ENCODE measurements around the gene SRR. TPM values are rescaled to one million over a fixed set of nuclear protein-coding genes. Genes with fewer than 3 reads are reported as not detected.
"Not testable (repeated sequence)": the region's sequence is repeated elsewhere in the genome, so short reads cannot be mapped to it uniquely, and the experiment has no call there.

The SRR gene
- total RNA-seq, 2 experiments from 2014 or later: 9.6 to 12.7 TPM

DNA sequence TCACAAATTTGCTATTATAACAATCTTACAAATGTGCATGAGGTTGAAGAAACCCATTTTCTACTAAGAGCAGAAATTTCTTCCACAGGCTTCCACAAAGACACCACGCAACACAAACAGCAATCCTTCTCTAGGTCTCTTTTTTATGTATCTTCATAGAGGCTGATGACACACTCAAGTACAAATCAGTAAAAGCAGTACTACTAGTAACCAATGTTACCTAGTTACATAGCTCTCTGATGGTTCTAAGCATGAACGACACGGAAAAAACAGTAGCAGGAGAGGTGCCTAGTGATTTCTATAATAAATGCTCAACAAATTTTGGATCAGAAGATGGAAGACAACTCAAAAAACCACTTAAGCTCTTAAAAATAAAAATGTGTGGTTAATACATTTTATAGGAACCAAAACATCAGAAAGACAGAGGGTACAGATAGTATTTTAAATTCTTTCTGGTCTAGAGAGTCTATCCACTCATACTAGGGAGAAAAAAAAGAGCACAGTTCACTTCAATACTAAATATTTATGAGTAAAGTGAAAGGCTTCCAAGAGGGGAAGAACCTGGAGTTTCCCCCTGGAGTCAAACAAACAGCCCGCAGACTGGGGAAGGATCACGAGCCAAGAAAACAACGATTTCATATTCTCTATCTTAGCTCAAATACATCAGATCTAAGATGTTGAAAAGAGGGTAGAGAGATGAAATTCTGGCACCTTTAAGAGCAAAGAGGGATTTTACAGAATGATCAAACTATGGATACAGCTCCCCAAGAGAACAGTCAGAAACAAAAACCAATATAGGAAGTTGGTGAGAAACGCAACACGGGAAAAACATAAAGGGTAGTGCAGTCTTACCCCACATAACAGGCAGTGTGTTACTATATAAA, 40.3 kb upstream of the SRR start:
- ATAC-seq (peak; percentile 13), DNase-seq (no peak)
- H3K4me1 Mint-ChIP-seq (ENCODE audit: low read depth): peaks cover 87% of the 10 kb centered on the region
- POLR2A ChIA-PET: interaction anchor here (0.6 to 7.2 kb wide), 10 partner anchors 12 to 501 kb away, joined by 3 to 107 read pairs (median 5); partner anchors contain the start of genes HIC1, SGSM2, SMG6 and SRR
- intact Hi-C loops (cut with micrococcal nuclease): no loop called here
- H3K36me3 Mint-ChIP-seq (ENCODE audit: low read depth): peaks cover 68% of the 10 kb centered on the region
- H3K27ac Mint-ChIP-seq: peak overlapping the region; percentile 98
- CTCF ChIA-PET: interaction anchor here (1.1 to 16.5 kb wide), 8 partner anchors 10 to 208 kb away, joined by 3 to 119 read pairs (median 4); no protein-coding TSS in a partner anchor
- TF ChIP-seq, protein P1, sequence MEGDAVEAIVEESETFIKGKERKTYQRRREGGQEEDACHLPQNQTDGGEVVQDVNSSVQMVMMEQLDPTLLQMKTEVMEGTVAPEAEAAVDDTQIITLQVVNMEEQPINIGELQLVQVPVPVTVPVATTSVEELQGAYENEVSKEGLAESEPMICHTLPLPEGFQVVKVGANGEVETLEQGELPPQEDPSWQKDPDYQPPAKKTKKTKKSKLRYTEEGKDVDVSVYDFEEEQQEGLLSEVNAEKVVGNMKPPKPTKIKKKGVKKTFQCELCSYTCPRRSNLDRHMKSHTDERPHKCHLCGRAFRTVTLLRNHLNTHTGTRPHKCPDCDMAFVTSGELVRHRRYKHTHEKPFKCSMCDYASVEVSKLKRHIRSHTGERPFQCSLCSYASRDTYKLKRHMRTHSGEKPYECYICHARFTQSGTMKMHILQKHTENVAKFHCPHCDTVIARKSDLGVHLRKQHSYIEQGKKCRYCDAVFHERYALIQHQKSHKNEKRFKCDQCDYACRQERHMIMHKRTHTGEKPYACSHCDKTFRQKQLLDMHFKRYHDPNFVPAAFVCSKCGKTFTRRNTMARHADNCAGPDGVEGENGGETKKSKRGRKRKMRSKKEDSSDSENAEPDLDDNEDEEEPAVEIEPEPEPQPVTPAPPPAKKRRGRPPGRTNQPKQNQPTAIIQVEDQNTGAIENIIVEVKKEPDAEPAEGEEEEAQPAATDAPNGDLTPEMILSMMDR (IDR thresholded peaks at IDR 0.05): no peak
- no peaks in the 10 kb centered on the region for H3K9me3 Mint-ChIP-seq
- H3K4me3 Mint-ChIP-seq: peak overlapping the region; percentile 79
- H3K27me3 Mint-ChIP-seq: no peaks in the 10 kb centered on the region

DNA sequence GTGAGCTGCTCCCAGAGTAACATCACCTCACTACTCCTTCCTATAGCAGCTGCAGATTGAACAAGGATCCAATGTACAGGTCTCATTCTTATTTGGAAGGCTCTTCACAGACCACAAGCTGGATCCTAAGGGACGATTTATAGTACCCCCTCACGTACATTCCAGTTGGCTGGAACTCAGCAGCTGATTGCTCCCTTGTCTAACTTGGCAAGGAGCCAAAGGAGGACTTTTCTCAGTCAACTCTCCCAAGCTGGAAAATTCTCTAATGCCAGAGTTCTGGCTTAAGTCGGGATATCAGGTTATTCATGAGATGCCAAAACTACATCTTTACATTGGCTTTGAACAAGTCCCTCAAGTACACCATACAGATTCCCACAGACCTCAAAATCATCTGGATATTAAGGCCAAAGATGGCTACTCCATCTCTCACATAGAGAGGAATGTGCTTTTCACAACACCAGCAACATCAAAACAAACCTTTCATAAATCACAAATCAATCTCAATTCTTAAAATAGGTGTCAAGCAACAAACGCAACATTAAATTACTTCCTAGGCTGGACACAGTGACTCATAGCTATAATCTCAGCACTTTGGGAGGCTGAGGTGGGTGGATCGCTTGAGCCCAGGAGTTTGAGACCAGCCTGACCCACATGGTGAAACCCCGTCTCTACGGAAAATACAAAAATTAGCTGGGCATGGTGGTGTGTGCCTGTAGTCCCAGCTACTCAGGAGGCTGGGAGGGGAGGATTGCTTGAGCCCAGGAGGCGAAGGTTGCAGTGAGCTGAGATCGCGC, 39.5 kb upstream of the SRR start:
- Mint-ChIP-seq H3K27ac (peak overlapping the region; percentile 98), H3K4me3 (peak overlapping the region; percentile 79), H3K36me3 (ENCODE audit: low read depth) (peaks cover 61% of the 10 kb centered on the region), H3K27me3 (no peaks in the 10 kb centered on the region), H3K9me3 (no peaks in the 10 kb centered on the region), H3K4me1 (ENCODE audit: low read depth) (peaks cover 82% of the 10 kb centered on the region)
- POLR2A ChIA-PET: interaction anchor here (1.4 to 7.2 kb wide), 6 partner anchors 13 to 213 kb away, joined by 4 to 107 read pairs (median 8); partner anchors contain the start of genes HIC1, SGSM2, SMG6 and SRR
- DNase-seq (peak; percentile 35), ATAC-seq (no peak)
- CTCF ChIA-PET: interaction anchor here (1.1 to 16.5 kb wide), 8 partner anchors 11 to 210 kb away, joined by 3 to 119 read pairs (median 4); partner anchors contain the start of gene HIC1
- intact Hi-C loops (cut with micrococcal nuclease): no loop called here
- TF ChIP-seq, protein P1 (IDR thresholded peaks at IDR 0.05): no peak

DNA sequence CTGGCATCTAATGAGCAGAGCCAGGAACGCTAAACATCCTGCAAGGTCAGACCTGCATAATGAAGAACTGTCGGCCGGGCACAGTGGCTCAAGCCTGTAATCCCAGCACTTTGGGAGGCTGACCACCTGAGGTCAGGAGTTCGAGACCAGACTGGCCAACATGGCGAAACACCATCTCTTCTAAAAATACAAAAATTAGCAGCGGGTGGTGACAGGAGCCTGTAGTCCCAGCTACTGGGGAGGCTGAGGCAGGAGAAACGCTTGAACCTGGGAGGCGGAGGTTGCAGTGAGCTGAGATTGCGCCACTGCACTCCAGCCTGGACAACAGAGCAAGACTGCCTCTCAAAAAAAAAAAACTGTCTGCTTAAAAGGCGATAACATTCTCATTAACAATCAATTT, 38.6 kb upstream of the SRR start:
- ATAC-seq, DNase-seq, H3K9me3 Mint-ChIP-seq, H3K27me3 Mint-ChIP-seq: not testable (repeated sequence)
- H3K36me3 Mint-ChIP-seq (ENCODE audit: low read depth): peaks cover 63% of the 10 kb centered on the region
- ChIA-PET POLR2A (interaction anchor here (0.8 to 7.2 kb wide), 7 partner anchors 13 to 209 kb away, joined by 3 to 107 read pairs (median 4); partner anchors contain the start of genes HIC1 and TSR1), CTCF (interaction anchor here (1.4 to 16.5 kb wide), 4 partner anchors 12 to 211 kb away, joined by 5 to 119 read pairs (median 33); partner anchors contain the start of gene HIC1)
- peak overlapping the region; percentile 98 for H3K27ac Mint-ChIP-seq
- H3K4me1 Mint-ChIP-seq (ENCODE audit: low read depth): peaks cover 82% of the 10 kb centered on the region
- intact Hi-C loops (cut with micrococcal nuclease): loop anchor here (5.0 kb wide), 2 partner anchors 178 to 548 kb away; no protein-coding TSS in a partner anchor
- H3K4me3 Mint-ChIP-seq: peak overlapping the region; percentile 79

DNA sequence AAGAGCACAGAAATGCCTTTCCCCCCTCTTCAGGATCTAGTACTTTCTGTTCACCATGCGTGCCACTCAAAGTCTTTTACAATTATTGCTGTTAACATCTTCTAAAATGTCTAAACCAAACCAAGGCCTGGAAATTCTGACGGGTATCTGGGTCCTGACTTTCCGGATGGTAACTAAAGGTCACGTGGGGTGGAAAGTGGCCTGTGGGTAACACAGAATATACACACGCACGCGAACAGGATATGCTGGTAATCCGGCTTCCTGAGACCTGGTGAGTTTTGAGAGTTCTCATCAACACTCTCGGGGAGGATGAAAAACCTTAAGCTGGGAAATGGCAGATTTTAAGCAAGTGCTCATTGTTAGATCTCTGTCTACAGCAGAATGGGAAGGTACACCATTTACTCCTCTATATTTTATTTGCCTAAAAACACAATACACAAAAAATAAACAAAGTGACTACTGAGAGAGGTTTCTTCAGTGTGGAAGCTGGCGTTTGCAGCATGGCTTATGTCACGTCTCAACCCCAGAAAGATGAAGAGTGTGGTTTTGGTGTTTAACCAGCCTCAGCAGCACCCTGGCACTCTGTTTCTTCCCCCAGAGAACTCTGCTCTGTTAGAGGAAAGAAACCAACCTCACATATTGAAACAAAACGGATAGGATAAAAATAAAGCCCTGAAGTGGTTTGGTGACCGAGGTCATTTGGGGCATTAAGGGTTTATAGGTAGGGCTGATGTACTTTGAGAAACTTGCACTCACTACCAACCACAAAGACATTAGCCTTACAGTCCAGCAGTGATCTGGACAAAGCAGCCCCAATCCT, 37.5 kb upstream of the SRR start:
- Mint-ChIP-seq H3K27ac (peak overlapping the region; percentile 98), H3K9me3 (no peaks in the 10 kb centered on the region), H3K4me3 (peak overlapping the region; percentile 79), H3K36me3 (ENCODE audit: low read depth) (peaks cover 63% of the 10 kb centered on the region), H3K27me3 (no peaks in the 10 kb centered on the region), H3K4me1 (ENCODE audit: low read depth) (peaks cover 82% of the 10 kb centered on the region)
- POLR2A ChIA-PET: interaction anchor here (0.6 to 7.2 kb wide), 17 partner anchors 8 to 212 kb away, joined by 3 to 107 read pairs (median 4); partner anchors contain the start of genes HIC1, SMG6, SRR and TSR1
- CTCF ChIA-PET: interaction anchor here (1.1 to 16.5 kb wide), 7 partner anchors 13 to 212 kb away, joined by 3 to 119 read pairs (median 5); partner anchors contain the start of gene HIC1
- DNase-seq: peak; percentile 98
- intact Hi-C loops (cut with micrococcal nuclease): loop anchor here (5.0 kb wide), 2 partner anchors 179 to 549 kb away; no protein-coding TSS in a partner anchor
- TF ChIP-seq, protein P1 (IDR thresholded peaks at IDR 0.05): no peak
- ATAC-seq: peak; percentile 77

All from activated CD8-positive, alpha-beta T cell treated with anti-CD3 and anti-CD28 coated beads for 36 hours (primary cell).